IMR-90 (cell line): ENCODE results near the gene CRACR2B. TPM values are rescaled to one million over a fixed set of nuclear protein-coding genes. Genes with fewer than 3 reads are reported as not detected.

ENCODE experiments used
- ATAC-seq: fragments of 200-7000 bp; cut with Tn5 transposase; 2 replicates; pipeline ENCODE4 v1.9.1; 2020; ENCODE audit warnings: low read depth, mild to moderate bottlenecking, moderate library complexity
- BruUV-seq: library from RNA; stranded (reverse); fragments of 400-500 nt; replicated peaks from 2 replicates; lab custom pipeline; 2021; lab: Mats Ljungman, UMichigan
- CTCF ChIA-PET: fragments of 300-600 bp; formaldehyde crosslinking; extraction: SDS; loops from one replicate; lab custom pipeline; 2021; ENCODE audit warnings: antibody characterized with exemption; lab: Yijun Ruan, JAX
- POLR2A ChIA-PET: fragments of 300-600 bp; sonication (Branson Sonifier 250); formaldehyde crosslinking; loops from one replicate; lab custom pipeline; 2022; ENCODE audit warnings: antibody characterized with exemption; ENCODE audit not compliant: unreplicated experiment; lab: Charles Lee
- DNase-seq: peaks from one replicate; pipeline ENCODE4 v3.0.0; 2013
- H2AFZ ChIP-seq: replicated peaks from 2 replicates; pipeline ENCODE3; 2013; ENCODE audit warnings: low read length, mild to moderate bottlenecking; ENCODE audit not compliant: poor library complexity
- H2AK5ac ChIP-seq: 2 replicates; pipeline ENCODE4 v1.6.1; 2013; ENCODE audit warnings: low read depth, low read length, inconsistent platforms
- H2AK9ac ChIP-seq: replicated peaks from 2 replicates; pipeline ENCODE3; 2013; ENCODE audit warnings: mild to moderate bottlenecking, low read depth, low read length, moderate library complexity; ENCODE audit not compliant: poor library complexity
- H2BK120ac ChIP-seq: 2 replicates; pipeline ENCODE4 v1.6.1; 2013; ENCODE audit warnings: low read depth, low read length, inconsistent platforms
- H2BK15ac ChIP-seq: 3 replicates; pipeline ENCODE4 v1.6.1; 2013; ENCODE audit warnings: low read depth, low read length, inconsistent platforms
- H2BK20ac ChIP-seq: 2 replicates; pipeline ENCODE4 v1.6.1; 2013; ENCODE audit warnings: low read depth, mild to moderate bottlenecking, inconsistent platforms, low read length, moderate library complexity
- H2BK5ac ChIP-seq: 2 replicates; pipeline ENCODE4 v1.6.1; 2013; ENCODE audit warnings: mild to moderate bottlenecking, low read depth, low read length, inconsistent platforms; ENCODE audit not compliant: poor library complexity, severe bottlenecking
- H3K14ac ChIP-seq: replicated peaks from 2 replicates; pipeline ENCODE4 v1.6.1; 2013; ENCODE audit warnings: low read depth, low read length, inconsistent platforms
- H3K18ac ChIP-seq: 2 replicates; pipeline ENCODE4 v1.6.1; 2013; ENCODE audit warnings: low read depth, low read length, control low read depth
- H3K23ac ChIP-seq: 2 replicates; pipeline ENCODE4 v1.6.1; 2013; ENCODE audit warnings: low read depth, low read length, inconsistent platforms
- H3K27ac ChIP-seq: 2 replicates; pipeline ENCODE4 v1.5.1; 2013; ENCODE audit warnings: mild to moderate bottlenecking, control low read depth, low read length; ENCODE audit not compliant: insufficient read depth
- H3K27me3 ChIP-seq: 2 replicates; pipeline ENCODE4 v1.6.1; 2013; ENCODE audit warnings: low read length; ENCODE audit not compliant: control insufficient read depth, insufficient read depth
- H3K36me3 ChIP-seq: 2 replicates; pipeline ENCODE4 v1.6.1; 2013; ENCODE audit warnings: low read length, mixed read lengths; ENCODE audit not compliant: control insufficient read depth, insufficient read depth
- H3K4ac ChIP-seq: 2 replicates; pipeline ENCODE4 v1.6.1; 2013; ENCODE audit warnings: low read depth, low read length, inconsistent platforms
- H3K4me1 ChIP-seq: 2 replicates; pipeline ENCODE4 v1.6.1; 2013; ENCODE audit warnings: low read length, mixed read lengths; ENCODE audit not compliant: control insufficient read depth, insufficient read depth
- H3K4me2 ChIP-seq: 2 replicates; pipeline ENCODE4 v1.6.1; 2013; ENCODE audit warnings: low read depth, mild to moderate bottlenecking, control low read depth, low read length, moderate library complexity
- H3K4me3 ChIP-seq: 2 replicates; pipeline ENCODE4 v1.5.1; 2013; ENCODE audit warnings: low read depth, mild to moderate bottlenecking, control low read depth, low read length, moderate library complexity; ENCODE audit not compliant: insufficient read depth
- H3K56ac ChIP-seq: 2 replicates; pipeline ENCODE4 v1.6.1; 2013; ENCODE audit warnings: low read length, inconsistent platforms; ENCODE audit not compliant: insufficient read depth; ENCODE audit errors: extremely low read depth
- H3K79me1 ChIP-seq, 2 experiments: 2 replicates each; pipeline ENCODE4 v1.6.1; 2013; ENCODE audit warnings: low read length in 2 of 2, inconsistent platforms in 1 of 2, low read depth in 1 of 2
- H3K9ac ChIP-seq: 2 replicates; pipeline ENCODE4 v1.6.1; 2013; ENCODE audit warnings: low read depth, low read length, control low read depth
- H3K9me1 ChIP-seq: 2 replicates; pipeline ENCODE4 v1.6.1; 2013; ENCODE audit warnings: low read length, inconsistent platforms; ENCODE audit not compliant: insufficient read depth
- H3K9me3 ChIP-seq: 2 replicates; pipeline ENCODE4 v1.6.1; 2013; ENCODE audit warnings: low read length; ENCODE audit not compliant: control insufficient read depth, insufficient read depth
- H4K20me1 ChIP-seq: 2 replicates; pipeline ENCODE4 v1.6.1; 2013; ENCODE audit warnings: low read length, inconsistent platforms; ENCODE audit not compliant: insufficient read depth
- H4K5ac ChIP-seq: 2 replicates; pipeline ENCODE4 v1.6.1; 2013; ENCODE audit warnings: mild to moderate bottlenecking, low read depth, low read length, control low read depth
- H4K8ac ChIP-seq, 2 experiments: 2 replicates each; pipeline ENCODE4 v1.6.1; 2013; ENCODE audit warnings: low read depth in 2 of 2, low read length in 2 of 2, control low read depth in 1 of 2, inconsistent platforms in 1 of 2
- H4K91ac ChIP-seq: 2 replicates; pipeline ENCODE4 v1.6.1; 2013; ENCODE audit warnings: low read depth, low read length, inconsistent platforms; ENCODE audit not compliant: insufficient read depth
- CHD1 ChIP-seq: IDR thresholded peaks from 2 replicates; pipeline ENCODE4 v1.6.1; 2012; ENCODE audit warnings: low read depth, low read length, improper control_type of control experiment
- FOS ChIP-seq: fragments of 150-350 bp; IDR thresholded peaks from 2 replicates; pipeline ENCODE4 v1.6.1; 2016; ENCODE audit warnings: low read depth, low read length
- MAZ ChIP-seq: IDR thresholded peaks from 2 replicates; pipeline ENCODE4 v1.6.1; 2012; ENCODE audit warnings: low read depth, mild to moderate bottlenecking, low read length, improper control_type of control experiment, moderate library complexity, borderline replicate concordance
- RCOR1 ChIP-seq: IDR thresholded peaks from 2 replicates; pipeline ENCODE4 v1.6.1; 2012; ENCODE audit warnings: mild to moderate bottlenecking, low read length, improper control_type of control experiment; ENCODE audit not compliant: insufficient replicate concordance
- RFX5 ChIP-seq: IDR thresholded peaks from 2 replicates; pipeline ENCODE4 v1.8.0; 2012; ENCODE audit warnings: low read depth, mild to moderate bottlenecking, low read length, moderate library complexity
- WGBS, 2 experiments: methylation state at CpG; one replicate each; pipeline versions ENCODE4 v1.1.5 to v1.1.7; 2013; ENCODE audit warnings: missing lambda C conversion rate in 2 of 2; ENCODE audit not compliant: insufficient read length in 1 of 2; ENCODE audit errors: extremely low coverage in 2 of 2; 5-methylcytosine and 5-hydroxymethylcytosine counted together
- dilution Hi-C: fragments of 300-500 bp; cut with HindIII; formaldehyde crosslinking; loops from one replicate; pipeline ENCODE4 v1.14.3; 2018; ENCODE audit warnings: low sequenced_read_pairs; ENCODE audit not compliant: unreplicated experiment
- in situ Hi-C: fragments of 300-500 bp; cut with MboI; formaldehyde crosslinking; loops from 3 replicates; pipeline ENCODE4 v1.14.3; 2019; ENCODE audit warnings: low sequenced_read_pairs, inconsistent platforms, mixed read lengths
- intact Hi-C: fragments of 100-400 bp; cut with micrococcal nuclease; formaldehyde crosslinking; loops from 2 replicates; pipeline ENCODE4 v1.10.0; 2022
- polyA plus RNA-seq, 3 experiments: library from polyadenylated mRNA; depleted of rRNA; stranded (reverse); fragments of >200 nt; gene quantifications; 2 replicates each; pipeline ENCODE4 v1.2.3, GENCODE V29; 2012; ENCODE audit warnings: low replicate concordance in 1 of 3
- total RNA-seq: library from RNA; depleted of rRNA; stranded (reverse); fragments of >200 nt; gene quantifications from 2 replicates; pipeline ENCODE4 v1.2.3, GENCODE V29; 2012

CRACR2B gene
- total and polyA plus RNA-seq, 2 of the 4 experiments (the other 2 are of a cell fraction) = 0.54 to 2.5 TPM

DNA sequence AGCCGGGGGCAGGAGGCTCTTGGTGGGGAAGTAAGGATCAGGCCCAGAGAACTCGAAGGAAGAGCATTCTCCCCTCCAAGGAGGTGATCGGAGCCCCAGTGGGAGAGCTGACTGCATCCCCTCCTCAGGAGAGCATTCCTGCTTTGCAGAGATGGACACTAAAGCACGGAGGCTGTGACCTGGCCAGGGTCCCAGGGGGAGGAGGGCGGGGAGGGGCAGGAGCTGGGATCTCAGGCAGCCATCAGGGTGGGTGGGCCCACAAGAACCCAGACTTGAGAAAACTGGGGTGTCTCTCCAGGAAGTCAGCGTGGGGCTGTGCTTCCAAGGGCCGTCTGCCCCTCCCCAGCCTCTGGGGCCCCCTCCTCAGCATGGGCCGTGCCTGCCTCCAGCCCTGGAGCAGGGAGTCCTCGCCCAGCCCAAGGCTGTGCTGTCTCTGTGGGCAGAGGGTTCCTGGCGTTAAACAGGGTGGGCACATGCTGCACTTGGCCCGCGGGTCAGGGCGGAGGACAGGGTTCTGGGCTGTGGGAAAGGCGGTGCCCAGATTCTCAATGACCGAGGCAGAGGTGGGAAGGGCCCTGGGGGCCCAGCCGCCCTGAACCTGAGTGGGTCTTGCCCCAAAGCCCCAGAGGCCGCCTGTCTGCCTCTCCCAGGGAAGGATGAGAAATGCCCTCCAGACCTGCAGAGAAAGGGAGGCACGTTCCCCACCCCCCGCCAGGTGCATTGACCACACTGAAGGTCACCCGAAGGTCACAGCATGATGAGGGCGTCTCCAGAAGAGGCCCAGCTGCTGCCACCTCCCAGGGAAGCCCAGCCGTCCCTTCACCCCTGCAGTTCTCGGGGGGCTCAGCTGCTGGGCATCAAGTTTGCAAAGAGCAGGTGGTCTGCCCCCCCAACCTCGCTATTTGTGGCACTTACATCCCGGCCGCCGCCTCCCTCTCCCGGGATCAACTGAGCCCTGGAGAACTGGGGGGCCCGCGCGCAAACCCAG lies 38.5 kb upstream of the CRACR2B start (continued):
- no peak for TF ChIP-seq RCOR1
- no peak for TF ChIP-seq CHD1
- no peak for TF ChIP-seq FOS

DNA sequence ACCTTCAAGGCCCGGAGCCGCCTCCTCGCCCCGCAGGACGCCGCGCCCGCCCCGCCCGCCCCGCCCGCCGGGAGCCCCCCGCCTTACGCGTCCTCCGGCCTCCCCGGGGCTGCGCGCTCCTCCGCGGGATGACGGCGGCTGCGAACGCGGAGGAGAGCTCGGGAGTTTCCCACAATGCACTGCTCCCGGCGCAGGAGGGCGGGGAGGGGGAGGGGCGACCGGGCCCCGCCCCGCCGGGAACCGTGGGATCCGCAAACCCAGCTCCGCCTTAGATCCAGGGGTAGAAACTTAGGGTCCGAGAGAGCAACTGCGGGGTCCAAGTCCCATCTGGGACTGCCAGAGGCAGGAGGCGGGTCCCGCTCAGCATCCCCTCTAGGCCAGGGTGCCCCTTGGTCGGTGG lies 37.8 kb upstream of the CRACR2B start, which contains the start of gene CEND1:
CEND1 (minus strand) TSS at position 148 of the 400 bp plus-strand sequence. CDS start 1,514 bp downstream, outside the sequence.
- intact Hi-C loops (no loop called here), dilution Hi-C loops (no loop called here), in situ Hi-C loops (no loop called here)
- Histone ChIP-seq H3K14ac (no peak within 1 kb of the TSS), H3K18ac (no peak within 1 kb of the TSS), H4K91ac (no peak within 1 kb of the TSS), H3K4me1 (peaks cover 5% of the 10 kb centered on the region), H3K27ac (no peak within 1 kb of the TSS), H2BK5ac (no peak within 1 kb of the TSS), H2AK9ac (peak within 1 kb of the TSS; percentile 67), H3K56ac (no peak within 1 kb of the TSS), H3K4me3 (no peak within 1 kb of the TSS; the same call in 1 of the 2 replicates), H3K23ac (no peak within 1 kb of the TSS), H2AFZ (peak within 1 kb of the TSS; percentile 86), H2BK15ac (no peak within 1 kb of the TSS), H4K8ac (no peak within 1 kb of the TSS; a peak in 1 of 4 replicates), H2BK20ac (no peak within 1 kb of the TSS), H3K4ac (no peak within 1 kb of the TSS), H2BK120ac (no peak within 1 kb of the TSS), H3K9me3 (no peaks in the 10 kb centered on the region), H4K20me1 (no peaks in the 10 kb centered on the region; the same call in 1 of the 2 replicates), H3K36me3 (peaks cover 23% of the 10 kb centered on the region; the same call in 1 of the 2 replicates), H3K4me2 (peak within 1 kb of the TSS; percentile 66; the same call in 1 of the 2 replicates), H4K5ac (no peak within 1 kb of the TSS), H3K79me1 (peaks cover 0 to 12% of the 10 kb centered on the region in 2 experiments; a peak in 2 of 4 replicates), H2AK5ac (peak within 1 kb of the TSS; percentile 16), H3K9ac (no peak within 1 kb of the TSS), H3K9me1 (0 out of 2 replicates have a peak, but pooled peaks cover 3% of the 10 kb centered on the region), H3K27me3 (no peaks in the 10 kb centered on the region)
- DNase-seq (peak; percentile 54), ATAC-seq (peak; percentile 74)
- BruUV-seq = no TSS peak
- WGBS, 2 experiments = 0% methylated on average over 1 of the region's 44 CpGs; no CpG with 5 or more reads in 1 of the 2 experiments
- ChIA-PET POLR2A (interaction anchor here (0.6 kb wide), 1 partner anchor 54 kb away, joined by 3 read pairs; no protein-coding TSS in a partner anchor), CTCF (no interaction called here)
- TF ChIP-seq MAZ = peak; percentile 57; the same call in 1 of the 2 replicates
- TF ChIP-seq RCOR1 = peak; percentile 65
- TF ChIP-seq RFX5 = no peak
